Liver (tissue), 10 donors: ENCODE measurements around the gene NPW. TPM values are rescaled to one million over a fixed set of nuclear protein-coding genes. Genes with fewer than 3 reads are reported as not detected.

Source experiments
- DNase-seq: peaks from one replicate; pipeline ENCODE4 v3.0.0-alpha.2; 2017; ENCODE audit warnings: low spot score
- H3K27ac ChIP-seq, 2 donors: one replicate each; pipeline ENCODE4 v1.7.0; 2013; ENCODE audit warnings: inconsistent platforms in 2 of 2, low read length in 2 of 2, control low read depth in 1 of 2, low read depth in 1 of 2, mild to moderate bottlenecking in 1 of 2
- H3K27me3 ChIP-seq, 4 donors: one replicate each; pipeline versions ENCODE4 v1.6.1 to v1.7.0; 2013; ENCODE audit warnings: low read length in 3 of 4, inconsistent platforms in 1 of 4, mild to moderate bottlenecking in 1 of 4, moderate library complexity in 1 of 4; ENCODE audit not compliant: control insufficient read depth in 4 of 4, insufficient read depth in 4 of 4
- H3K36me3 ChIP-seq, 4 donors: one replicate each; pipeline versions ENCODE4 v1.6.1 to v1.7.0; 2013; ENCODE audit warnings: low read length in 3 of 4, mild to moderate bottlenecking in 3 of 4, low read depth in 1 of 4, moderate library complexity in 1 of 4; ENCODE audit not compliant: control insufficient read depth in 4 of 4, insufficient read depth in 3 of 4
- H3K4me1 ChIP-seq, 4 donors: one replicate each; pipeline versions ENCODE4 v1.6.1 to v1.7.0; 2013; ENCODE audit warnings: low read length in 3 of 4, mild to moderate bottlenecking in 3 of 4, moderate library complexity in 1 of 4; ENCODE audit not compliant: control insufficient read depth in 4 of 4, insufficient read depth in 4 of 4
- H3K4me3 ChIP-seq, 3 donors: one replicate each; pipeline versions ENCODE4 v1.6.1 to v1.7.0; 2013; ENCODE audit warnings: low read length in 3 of 3, control low read depth in 1 of 3, low read depth in 1 of 3, mild to moderate bottlenecking in 1 of 3
- H3K9ac ChIP-seq, 2 donors: one replicate each; pipeline ENCODE4 v1.7.0; 2013; ENCODE audit warnings: low read length in 2 of 2, mild to moderate bottlenecking in 2 of 2, moderate library complexity in 2 of 2, control low read depth in 1 of 2, low read depth in 1 of 2
- H3K9me3 ChIP-seq, 4 donors: one replicate each; pipeline versions ENCODE4 v1.6.1 to v1.7.0; 2013; ENCODE audit warnings: low read length in 3 of 4; ENCODE audit not compliant: control insufficient read depth in 4 of 4
- EGR1 ChIP-seq, 2 donors: IDR thresholded peaks; 2 replicates each; pipeline ENCODE4 v1.6.1; 2016 to 2018; ENCODE audit warnings: antibody characterized with exemption in 2 of 2, low read depth in 2 of 2
- FOXA1 ChIP-seq: IDR thresholded peaks from 2 replicates; pipeline ENCODE4 v1.6.1; 2016; ENCODE audit warnings: antibody characterized with exemption
- HNF4G ChIP-seq: IDR thresholded peaks from 2 replicates; pipeline ENCODE4 v1.6.1; 2016; ENCODE audit warnings: antibody characterized with exemption
- RXRA ChIP-seq, 2 donors: IDR thresholded peaks; 2 replicates each; pipeline ENCODE4 v1.6.1; 2017 to 2018; ENCODE audit warnings: antibody characterized with exemption in 2 of 2, mild to moderate bottlenecking in 1 of 2
- SP1 ChIP-seq: IDR thresholded peaks from 2 replicates; pipeline ENCODE4 v1.6.1; 2018; ENCODE audit warnings: antibody characterized with exemption, mild to moderate bottlenecking
- WGBS: extraction: QIAGEN DNeasy Blood & Tissue Kit; methylation state at CpG from one replicate; pipeline ENCODE4 v1.1.7; 2013; 5-methylcytosine and 5-hydroxymethylcytosine counted together
- polyA plus RNA-seq, 2 donors: library from polyadenylated mRNA; stranded (reverse) in 1 of 2; unstranded in 1 of 2; fragments of 200-250 nt in 1 of 2; fragments of >200 nt in 1 of 2; fragmentation: Nextera tagmentation in 1 of 2; extraction: Ambion mirVana in 1 of 2; gene quantifications; one replicate each; pipeline versions ENCODE4 v1.2.1 to v1.2.3, GENCODE V29; 2013 to 2015
- small RNA-seq: library from RNA; depleted of rRNA; stranded (forward); fragments of <200 nt; gene quantifications from one replicate; pipeline ENCODE3, GENCODE V24; 2014
- total RNA-seq, 2 donors: library from RNA; depleted of rRNA; stranded (reverse); fragments of >200 nt; gene quantifications; one replicate each; pipeline ENCODE4 v1.2.3, GENCODE V29; 2014
- TF ChIP-seq, protein P1 (sequence below): IDR thresholded peaks from 2 replicates; pipeline ENCODE4 v1.6.1; 2016; ENCODE audit warnings: antibody characterized with exemption
- TF ChIP-seq, protein P2 (sequence below): IDR thresholded peaks from 2 replicates; pipeline ENCODE4 v1.6.1; 2016; ENCODE audit warnings: antibody characterized with exemption
- TF ChIP-seq, protein P3 (sequence below): IDR thresholded peaks from 2 replicates; pipeline ENCODE4 v1.6.1; 2016; ENCODE audit warnings: antibody characterized with exemption
- donor health status: healthy.
- donor health status: healthy.
- donor health status: healthy.
- donor health status: healthy.
- donor health status: healthy.

The NPW gene
- total and polyA plus RNA-seq, 4 donors, result 1.3 to 20.6 (median 9.1) TPM

DNA sequence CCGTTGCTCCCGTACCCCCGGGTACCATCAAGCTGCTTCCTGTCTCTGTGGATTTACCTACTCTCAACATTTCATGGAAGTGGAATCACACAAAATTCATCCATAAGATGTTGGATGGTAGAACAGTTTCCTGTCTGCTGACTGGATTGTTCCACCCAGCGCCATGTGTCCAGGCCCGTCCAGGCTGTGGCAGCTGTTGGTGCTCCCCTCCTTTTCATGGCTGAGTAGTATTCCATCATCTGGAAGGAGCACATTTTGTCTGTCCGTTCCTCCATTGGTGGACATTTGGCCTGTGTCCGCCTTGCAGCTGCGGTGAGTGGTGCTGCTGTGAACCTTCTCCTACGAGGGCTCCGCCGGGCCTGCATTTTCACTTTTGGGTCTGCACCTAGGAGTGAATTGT lies 46.6 kb downstream of the NPW start:
- 97% methylated on average over 11 of the region's 11 CpGs for WGBS
- H3K4me3 ChIP-seq, result no peak overlapping the region
- H3K9me3 ChIP-seq, result no peaks in the 10 kb centered on the region
- no peak for DNase-seq
- TF ChIP-seq FOXA1, result no peak
- no peak for TF ChIP-seq HNF4G
- TF ChIP-seq, protein P1, sequence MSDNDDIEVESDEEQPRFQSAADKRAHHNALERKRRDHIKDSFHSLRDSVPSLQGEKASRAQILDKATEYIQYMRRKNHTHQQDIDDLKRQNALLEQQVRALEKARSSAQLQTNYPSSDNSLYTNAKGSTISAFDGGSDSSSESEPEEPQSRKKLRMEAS, result no peak
- TF ChIP-seq, protein P2, sequence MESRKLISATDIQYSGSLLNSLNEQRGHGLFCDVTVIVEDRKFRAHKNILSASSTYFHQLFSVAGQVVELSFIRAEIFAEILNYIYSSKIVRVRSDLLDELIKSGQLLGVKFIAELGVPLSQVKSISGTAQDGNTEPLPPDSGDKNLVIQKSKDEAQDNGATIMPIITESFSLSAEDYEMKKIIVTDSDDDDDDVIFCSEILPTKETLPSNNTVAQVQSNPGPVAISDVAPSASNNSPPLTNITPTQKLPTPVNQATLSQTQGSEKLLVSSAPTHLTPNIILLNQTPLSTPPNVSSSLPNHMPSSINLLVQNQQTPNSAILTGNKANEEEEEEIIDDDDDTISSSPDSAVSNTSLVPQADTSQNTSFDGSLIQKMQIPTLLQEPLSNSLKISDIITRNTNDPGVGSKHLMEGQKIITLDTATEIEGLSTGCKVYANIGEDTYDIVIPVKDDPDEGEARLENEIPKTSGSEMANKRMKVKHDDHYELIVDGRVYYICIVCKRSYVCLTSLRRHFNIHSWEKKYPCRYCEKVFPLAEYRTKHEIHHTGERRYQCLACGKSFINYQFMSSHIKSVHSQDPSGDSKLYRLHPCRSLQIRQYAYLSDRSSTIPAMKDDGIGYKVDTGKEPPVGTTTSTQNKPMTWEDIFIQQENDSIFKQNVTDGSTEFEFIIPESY, result no peak
- TF ChIP-seq SP1, result no peak
- TF ChIP-seq, protein P3, sequence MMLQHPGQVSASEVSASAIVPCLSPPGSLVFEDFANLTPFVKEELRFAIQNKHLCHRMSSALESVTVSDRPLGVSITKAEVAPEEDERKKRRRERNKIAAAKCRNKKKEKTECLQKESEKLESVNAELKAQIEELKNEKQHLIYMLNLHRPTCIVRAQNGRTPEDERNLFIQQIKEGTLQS, result no peak
- no peak for TF ChIP-seq EGR1 (IDR thresholded peaks at IDR 0.05; ENCODE audit: low read depth in 2 of 2)
- no peak for TF ChIP-seq RXRA (IDR thresholded peaks at IDR 0.05)
- no peaks in the 10 kb centered on the region for H3K27me3 ChIP-seq
- H3K36me3 ChIP-seq, result peaks cover 13 to 67% (median 23%) of the 10 kb centered on the region in 4 donors
- H3K9ac ChIP-seq, result no peak overlapping the region
- H3K4me1 ChIP-seq, result peaks cover 0 to 7% (median 4%) of the 10 kb centered on the region in 4 donors
- no peak overlapping the region for H3K27ac ChIP-seq

Small RNA genes lying within 50 kb of the gene (small RNA-seq; reads per million reads assigned to genes)
- gene AC005363.2 (not detected), gene RN7SL219P (not detected)

Other genes starting within 250 kb of the NPW start
Only the 30 nearest of the 34 such genes appear.
- gene SPSB3, start 237.2 kb upstream of the NPW start, total RNA-seq, result 10 to 100 TPM; 27.7 to 44.5 TPM
- 10 to 100 TPM; 31.1 to 60.5 TPM for gene SPSB3, start 237.2 kb upstream of the NPW start, polyA plus RNA-seq
- 10 to 100 TPM; 28.9 to 80.9 TPM for gene NUBP2, start 236.8 kb upstream of the NPW start, total RNA-seq
- 10 to 100 TPM; 51.8 to 56.3 TPM for gene NUBP2, start 236.8 kb upstream of the NPW start, polyA plus RNA-seq
- gene IGFALS, start 226.1 kb upstream of the NPW start, total RNA-seq, result 100 to 1,000 TPM in 1 of 2 donors, 10 to 100 TPM in 1; 19.8 to 161 TPM
- 10 to 100 TPM; 62.6 to 74.2 TPM for gene IGFALS, start 226.1 kb upstream of the NPW start, polyA plus RNA-seq
- gene HAGH, start 193.0 kb upstream of the NPW start, total RNA-seq, result 100 to 1,000 TPM; 219 to 252 TPM
- gene HAGH, start 193.0 kb upstream of the NPW start, polyA plus RNA-seq, result 100 to 1,000 TPM; 169 to 188 TPM
- 10 to 100 TPM; 71.9 to 84.2 TPM for gene FAHD1, start 192.6 kb upstream of the NPW start, total RNA-seq
- 10 to 100 TPM; 42.7 to 50.9 TPM for gene FAHD1, start 192.6 kb upstream of the NPW start, polyA plus RNA-seq
- gene MEIOB, start 147.6 kb upstream of the NPW start, total RNA-seq, result 1 to 10 TPM in 1 of 2 donors, not detected in 1; 2.2 TPM
- gene MEIOB, start 147.6 kb upstream of the NPW start, polyA plus RNA-seq, result under 1 TPM in 1 of 2 donors, not detected in 1; 0.33 TPM
- not detected for gene HS3ST6, start 101.4 kb upstream of the NPW start, total RNA-seq
- not detected for gene HS3ST6, start 101.4 kb upstream of the NPW start, polyA plus RNA-seq
- 10 to 100 TPM; 32.2 to 43.9 TPM for gene MSRB1, start 76.6 kb upstream of the NPW start, total RNA-seq
- gene MSRB1, start 76.6 kb upstream of the NPW start, polyA plus RNA-seq, result 100 to 1,000 TPM; 152 to 169 TPM
- not detected for gene RPL3L, start 65.1 kb upstream of the NPW start, total RNA-seq
- gene RPL3L, start 65.1 kb upstream of the NPW start, polyA plus RNA-seq, result under 1 TPM in 1 of 2 donors, not detected in 1; 0.14 TPM
- 100 to 1,000 TPM in 1 of 2 donors, 10 to 100 TPM in 1; 93.9 to 110 TPM for gene NDUFB10, start 60.2 kb upstream of the NPW start, total RNA-seq
- gene NDUFB10, start 60.2 kb upstream of the NPW start, polyA plus RNA-seq, result 100 to 1,000 TPM; 156 to 195 TPM
- gene RPS2, start 55.0 kb upstream of the NPW start, total RNA-seq, result 1,000 to 10,000 TPM in 1 of 2 donors, 100 to 1,000 TPM in 1; 621 to 1,440 TPM
- gene RPS2, start 55.0 kb upstream of the NPW start, polyA plus RNA-seq, result 1,000 to 10,000 TPM in 1 of 2 donors, 100 to 1,000 TPM in 1; 524 to 1,259 TPM
- gene RNF151, start 52.9 kb upstream of the NPW start, total RNA-seq, result not detected
- not detected for gene RNF151, start 52.9 kb upstream of the NPW start, polyA plus RNA-seq
- 10 to 100 TPM; 12.5 to 13.9 TPM for gene TBL3, start 47.7 kb upstream of the NPW start, total RNA-seq
- gene TBL3, start 47.7 kb upstream of the NPW start, polyA plus RNA-seq, result 10 to 100 TPM; 14.5 to 24.3 TPM
- gene NOXO1, start 38.3 kb upstream of the NPW start, total RNA-seq, result under 1 TPM; 0.28 to 0.67 TPM
- gene NOXO1, start 38.3 kb upstream of the NPW start, polyA plus RNA-seq, result under 1 TPM in 1 of 2 donors, not detected in 1; 0.63 TPM
- 1 to 10 TPM; 7.4 to 9.0 TPM for gene GFER, start 35.6 kb upstream of the NPW start, total RNA-seq
- 10 to 100 TPM; 21.3 to 28.4 TPM for gene GFER, start 35.6 kb upstream of the NPW start, polyA plus RNA-seq
- gene SYNGR3, start 29.8 kb upstream of the NPW start, total RNA-seq, result under 1 TPM; 0.17 to 0.47 TPM
- under 1 TPM in 1 of 2 donors, not detected in 1; 0.09 TPM for gene SYNGR3, start 29.8 kb upstream of the NPW start, polyA plus RNA-seq
- gene ZNF598, start 10.0 kb upstream of the NPW start, total RNA-seq, result 10 to 100 TPM; 12.8 to 19.7 TPM
- 10 to 100 TPM in 1 of 2 donors, 1 to 10 TPM in 1; 2.7 to 28.4 TPM for gene ZNF598, start 10.0 kb upstream of the NPW start, polyA plus RNA-seq
- gene NHERF2, start 7.1 kb downstream of the NPW start, total RNA-seq, result 10 to 100 TPM; 36.6 to 85.8 TPM
- gene NHERF2, start 7.1 kb downstream of the NPW start, polyA plus RNA-seq, result 100 to 1,000 TPM in 1 of 2 donors, 10 to 100 TPM in 1; 62.4 to 205 TPM
- gene NTHL1, start 28.0 kb downstream of the NPW start, total RNA-seq, result 10 to 100 TPM; 10.4 to 12.7 TPM
- 100 to 1,000 TPM in 1 of 2 donors, 10 to 100 TPM in 1; 25.4 to 166 TPM for gene NTHL1, start 28.0 kb downstream of the NPW start, polyA plus RNA-seq
- 10 to 100 TPM; 28.3 to 51.2 TPM for gene TSC2, start 28.2 kb downstream of the NPW start, total RNA-seq
- 10 to 100 TPM; 23.3 to 29.1 TPM for gene TSC2, start 28.2 kb downstream of the NPW start, polyA plus RNA-seq
- 10 to 100 TPM; 30.6 to 58.4 TPM for gene PKD1, start 116.1 kb downstream of the NPW start, total RNA-seq
- 10 to 100 TPM in 1 of 2 donors, 1 to 10 TPM in 1; 8.0 to 20.6 TPM for gene PKD1, start 116.1 kb downstream of the NPW start, polyA plus RNA-seq
- 1 to 10 TPM; 1.9 to 3.9 TPM for gene RAB26, start 128.8 kb downstream of the NPW start, total RNA-seq
- gene RAB26, start 128.8 kb downstream of the NPW start, polyA plus RNA-seq, result 1 to 10 TPM; 2.6 to 3.4 TPM
- gene TRAF7, start 136.0 kb downstream of the NPW start, total RNA-seq, result 10 to 100 TPM; 33.2 to 34.8 TPM
- 10 to 100 TPM; 14.7 to 36.6 TPM for gene TRAF7, start 136.0 kb downstream of the NPW start, polyA plus RNA-seq
- gene CASKIN1, start 176.8 kb downstream of the NPW start, total RNA-seq, result under 1 TPM; under 0.01 to 0.09 TPM
- under 1 TPM in 1 of 2 donors, not detected in 1; 0.17 TPM for gene CASKIN1, start 176.8 kb downstream of the NPW start, polyA plus RNA-seq
- 10 to 100 TPM; 11.1 to 14.4 TPM for gene MLST8, start 185.7 kb downstream of the NPW start, total RNA-seq
- gene MLST8, start 185.7 kb downstream of the NPW start, polyA plus RNA-seq, result 10 to 100 TPM; 26.0 to 26.7 TPM
- gene BRICD5, start 191.1 kb downstream of the NPW start, total RNA-seq, result 1 to 10 TPM; 1.9 TPM
- gene BRICD5, start 191.1 kb downstream of the NPW start, polyA plus RNA-seq, result under 1 TPM; 0.26 to 0.91 TPM
- gene PGP, start 195.1 kb downstream of the NPW start, total RNA-seq, result 1 to 10 TPM; 5.8 to 9.9 TPM
- gene PGP, start 195.1 kb downstream of the NPW start, polyA plus RNA-seq, result 1 to 10 TPM; 3.4 to 6.8 TPM
- 10 to 100 TPM; 16.5 to 19.1 TPM for gene E4F1, start 203.8 kb downstream of the NPW start, total RNA-seq
- gene E4F1, start 203.8 kb downstream of the NPW start, polyA plus RNA-seq, result 10 to 100 TPM in 1 of 2 donors, 1 to 10 TPM in 1; 4.4 to 11.0 TPM
- under 1 TPM; 0.37 to 0.67 TPM for gene DNASE1L2, start 216.7 kb downstream of the NPW start, total RNA-seq
- under 1 TPM; 0.13 to 0.20 TPM for gene DNASE1L2, start 216.7 kb downstream of the NPW start, polyA plus RNA-seq
- 10 to 100 TPM; 36.8 to 53.0 TPM for gene ECI1, start 231.8 kb downstream of the NPW start, total RNA-seq
- 100 to 1,000 TPM; 106 to 107 TPM for gene ECI1, start 231.8 kb downstream of the NPW start, polyA plus RNA-seq